ENCODE data around the gene TOMM34.

TOMM34 gene

GRCh38 chr20:44897133-44897532, 63.1 kb downstream of the TOMM34 start:
- H3K27ac ChIP-seq = no peak overlapping the region
- ChIA-PET POLR2A (ENCODE audit: low non-redundant PET) (interaction anchor here (0.8 kb wide), 1 partner anchor 12 kb away, joined by 5 read pairs; the partner anchor contains the start of gene YWHAB), CTCF (interaction anchor here (1.3 kb wide), 1 partner anchor 214 kb away, joined by 3 read pairs; no protein-coding TSS in a partner anchor)
- DNase-seq (ENCODE audit: low spot score) = no peak
- TF ChIP-seq, protein P1, sequence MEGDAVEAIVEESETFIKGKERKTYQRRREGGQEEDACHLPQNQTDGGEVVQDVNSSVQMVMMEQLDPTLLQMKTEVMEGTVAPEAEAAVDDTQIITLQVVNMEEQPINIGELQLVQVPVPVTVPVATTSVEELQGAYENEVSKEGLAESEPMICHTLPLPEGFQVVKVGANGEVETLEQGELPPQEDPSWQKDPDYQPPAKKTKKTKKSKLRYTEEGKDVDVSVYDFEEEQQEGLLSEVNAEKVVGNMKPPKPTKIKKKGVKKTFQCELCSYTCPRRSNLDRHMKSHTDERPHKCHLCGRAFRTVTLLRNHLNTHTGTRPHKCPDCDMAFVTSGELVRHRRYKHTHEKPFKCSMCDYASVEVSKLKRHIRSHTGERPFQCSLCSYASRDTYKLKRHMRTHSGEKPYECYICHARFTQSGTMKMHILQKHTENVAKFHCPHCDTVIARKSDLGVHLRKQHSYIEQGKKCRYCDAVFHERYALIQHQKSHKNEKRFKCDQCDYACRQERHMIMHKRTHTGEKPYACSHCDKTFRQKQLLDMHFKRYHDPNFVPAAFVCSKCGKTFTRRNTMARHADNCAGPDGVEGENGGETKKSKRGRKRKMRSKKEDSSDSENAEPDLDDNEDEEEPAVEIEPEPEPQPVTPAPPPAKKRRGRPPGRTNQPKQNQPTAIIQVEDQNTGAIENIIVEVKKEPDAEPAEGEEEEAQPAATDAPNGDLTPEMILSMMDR (conservative IDR thresholded peaks at IDR 0.05; ENCODE audit: low read depth) = no peak

- TF ChIP-seq, protein P1 (conservative IDR thresholded peaks at IDR 0.05; ENCODE audit: low read depth) = no peak
- H3K27ac ChIP-seq = no peak overlapping the region
- no peak for DNase-seq (ENCODE audit: low spot score)
- CTCF ChIA-PET = interaction anchor here (0.6 to 1.3 kb wide), 5 partner anchors 8 to 874 kb away, joined by 3 to 4 read pairs (median 3); no protein-coding TSS in a partner anchor
- POLR2A ChIA-PET (ENCODE audit: low non-redundant PET) = interaction anchor here (0.8 kb wide), 1 partner anchor 11 kb away, joined by 5 read pairs; the partner anchor contains the start of gene YWHAB
Observed at GRCh38 chr20:44896583-44896982, 63.6 kb downstream of the TOMM34 start.

GRCh38 chr20:44894959-44895358, 65.2 kb downstream of the TOMM34 start:
- H3K27ac ChIP-seq = no peak overlapping the region
- CTCF ChIA-PET = no interaction called here
- no peak for DNase-seq (ENCODE audit: low spot score)
- POLR2A ChIA-PET (ENCODE audit: low non-redundant PET) = no interaction called here
- TF ChIP-seq, protein P1 (conservative IDR thresholded peaks at IDR 0.05; ENCODE audit: low read depth) = no peak
